ENCODE measurements around the gene CES4A.

DNA sequence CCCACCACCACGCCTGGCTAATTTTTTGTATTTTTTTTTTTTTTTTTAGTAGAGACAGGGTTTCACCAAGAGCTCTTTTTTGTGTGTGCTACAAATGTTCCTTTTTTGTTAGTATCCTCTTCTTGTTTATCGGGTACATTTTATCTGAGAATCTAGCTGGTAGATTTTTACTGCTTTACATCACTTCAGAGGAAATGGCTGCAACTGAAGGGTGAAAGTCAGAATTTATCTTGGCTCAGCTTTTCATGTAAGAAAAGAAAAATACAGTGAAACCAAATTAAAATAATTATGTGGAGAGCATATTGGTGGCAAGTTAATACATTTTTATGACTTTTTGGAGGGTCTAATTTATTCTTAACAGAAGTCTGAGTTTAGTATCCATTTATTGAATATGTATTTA lies 66.5 kb downstream of the CES4A start:
- TF ChIP-seq POLR2AphosphoS5 (IDR thresholded peaks at IDR 0.05; ENCODE audit: low read depth, low read length) (no peak), POLR2A (IDR thresholded peaks at IDR 0.05; ENCODE audit: low read depth, low read length) (no peak)

Measured in GM12892 (cell line).